GM19463 (cell line): ENCODE data around the gene CDK11B.

Experiments
- ATAC-seq: cut with Tn5 transposase; IDR thresholded peaks from one replicate; pipeline ENCODE4 v1.9.1; 2021; ENCODE audit warnings: mild to moderate bottlenecking, moderate library complexity; ENCODE audit not compliant: unreplicated experiment

CDK11B gene

DNA sequence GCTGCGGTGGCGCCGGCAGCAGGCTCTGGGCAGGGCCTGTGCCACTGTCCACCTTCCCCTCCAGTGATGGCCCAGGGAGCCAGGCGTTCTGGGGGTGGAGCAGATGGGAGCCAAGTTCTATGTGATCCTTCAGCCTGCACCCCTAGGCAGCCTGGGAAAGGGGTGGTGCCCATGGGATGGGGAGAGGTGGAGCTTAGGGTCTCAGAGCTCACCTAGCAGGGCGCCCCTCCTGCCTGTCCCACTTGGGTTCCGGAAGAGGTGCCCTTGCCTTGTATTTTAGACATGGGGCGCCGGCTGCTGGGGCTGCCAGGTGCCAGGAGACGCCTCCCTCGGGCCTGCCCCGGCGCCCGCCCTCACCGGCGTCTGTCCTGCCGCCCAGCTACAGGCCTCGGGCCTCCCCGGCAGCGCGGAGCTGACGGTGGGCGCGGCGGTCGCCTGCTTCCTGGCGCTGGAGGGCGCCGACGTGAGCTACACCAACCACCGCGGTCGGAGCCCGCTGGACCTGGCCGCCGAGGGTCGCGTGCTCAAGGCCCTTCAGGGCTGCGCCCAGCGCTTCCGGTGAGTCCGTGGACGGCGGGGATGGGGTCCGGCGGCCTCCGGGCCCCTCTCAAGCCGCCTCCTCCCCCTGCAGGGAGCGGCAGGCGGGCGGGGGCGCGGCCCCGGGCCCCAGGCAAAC is 29.9 kb downstream of the CDK11B start:
- no peak for ATAC-seq

DNA sequence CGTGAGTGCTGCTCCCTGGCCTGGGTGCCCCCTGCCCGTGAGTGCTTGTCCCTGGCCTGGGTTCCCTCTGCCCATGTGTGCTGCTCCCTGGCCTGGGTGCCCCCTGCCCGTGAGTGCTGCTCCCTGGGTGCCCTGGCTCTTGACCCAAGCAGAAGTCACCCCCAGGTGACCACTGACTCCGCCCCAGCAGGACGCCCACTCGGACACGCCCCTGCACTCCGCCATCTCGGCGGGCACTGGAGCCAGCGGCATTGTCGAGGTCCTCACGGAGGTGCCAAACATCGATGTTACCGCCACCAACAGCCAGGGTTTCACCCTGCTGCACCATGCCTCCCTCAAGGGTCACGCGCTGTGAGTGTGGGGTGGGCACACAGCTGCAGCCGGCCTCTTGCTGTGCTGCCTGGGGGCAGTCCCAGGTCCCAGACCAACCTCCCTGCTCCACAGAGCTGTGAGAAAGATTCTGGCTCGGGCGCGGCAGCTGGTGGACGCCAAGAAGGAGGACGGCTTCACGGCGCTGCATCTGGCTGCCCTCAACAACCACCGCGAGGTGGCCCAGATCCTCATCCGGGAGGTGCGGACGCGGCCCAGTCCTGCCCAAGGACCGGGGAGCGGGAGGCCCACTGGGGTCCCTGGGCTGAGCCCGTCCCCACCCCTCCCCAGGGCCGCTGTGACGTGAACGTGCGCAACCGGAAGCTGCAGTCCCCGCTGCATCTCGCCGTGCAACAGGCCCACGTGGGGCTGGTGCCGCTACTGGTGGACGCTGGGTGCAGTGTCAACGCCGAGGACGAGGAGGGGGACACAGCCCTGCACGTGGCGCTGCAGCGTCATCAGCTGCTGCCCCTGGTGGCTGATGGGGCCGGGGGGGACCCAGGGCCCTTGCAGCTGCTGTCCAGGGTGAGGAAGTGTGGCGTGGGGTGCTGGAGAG is 30.7 kb downstream of the CDK11B start:
- no peak for ATAC-seq

DNA sequence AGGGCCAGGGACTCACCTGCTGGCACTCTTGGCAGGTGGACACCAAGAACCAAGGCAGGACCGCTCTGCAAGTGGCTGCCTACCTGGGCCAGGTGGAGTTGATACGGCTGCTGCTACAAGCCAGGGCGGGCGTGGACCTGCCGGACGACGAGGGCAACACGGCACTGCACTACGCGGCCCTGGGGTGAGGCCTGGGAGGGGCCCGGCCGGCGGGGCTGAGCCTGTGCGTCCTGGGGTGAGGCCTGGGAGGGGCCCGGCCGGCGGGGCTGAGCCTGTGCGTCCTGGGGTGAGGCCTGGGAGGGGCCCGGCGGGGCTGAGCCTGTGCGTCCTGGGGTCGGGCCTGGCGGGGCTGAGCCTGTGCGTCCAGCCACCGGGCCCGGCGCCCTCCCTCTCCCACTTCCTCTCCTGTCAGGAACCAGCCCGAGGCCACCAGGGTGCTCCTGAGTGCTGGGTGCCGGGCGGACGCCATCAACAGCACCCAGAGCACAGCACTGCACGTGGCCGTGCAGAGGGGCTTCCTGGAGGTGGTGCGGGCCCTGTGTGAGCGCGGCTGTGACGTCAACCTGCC is 31.5 kb downstream of the CDK11B start:
- ATAC-seq = no peak

DNA sequence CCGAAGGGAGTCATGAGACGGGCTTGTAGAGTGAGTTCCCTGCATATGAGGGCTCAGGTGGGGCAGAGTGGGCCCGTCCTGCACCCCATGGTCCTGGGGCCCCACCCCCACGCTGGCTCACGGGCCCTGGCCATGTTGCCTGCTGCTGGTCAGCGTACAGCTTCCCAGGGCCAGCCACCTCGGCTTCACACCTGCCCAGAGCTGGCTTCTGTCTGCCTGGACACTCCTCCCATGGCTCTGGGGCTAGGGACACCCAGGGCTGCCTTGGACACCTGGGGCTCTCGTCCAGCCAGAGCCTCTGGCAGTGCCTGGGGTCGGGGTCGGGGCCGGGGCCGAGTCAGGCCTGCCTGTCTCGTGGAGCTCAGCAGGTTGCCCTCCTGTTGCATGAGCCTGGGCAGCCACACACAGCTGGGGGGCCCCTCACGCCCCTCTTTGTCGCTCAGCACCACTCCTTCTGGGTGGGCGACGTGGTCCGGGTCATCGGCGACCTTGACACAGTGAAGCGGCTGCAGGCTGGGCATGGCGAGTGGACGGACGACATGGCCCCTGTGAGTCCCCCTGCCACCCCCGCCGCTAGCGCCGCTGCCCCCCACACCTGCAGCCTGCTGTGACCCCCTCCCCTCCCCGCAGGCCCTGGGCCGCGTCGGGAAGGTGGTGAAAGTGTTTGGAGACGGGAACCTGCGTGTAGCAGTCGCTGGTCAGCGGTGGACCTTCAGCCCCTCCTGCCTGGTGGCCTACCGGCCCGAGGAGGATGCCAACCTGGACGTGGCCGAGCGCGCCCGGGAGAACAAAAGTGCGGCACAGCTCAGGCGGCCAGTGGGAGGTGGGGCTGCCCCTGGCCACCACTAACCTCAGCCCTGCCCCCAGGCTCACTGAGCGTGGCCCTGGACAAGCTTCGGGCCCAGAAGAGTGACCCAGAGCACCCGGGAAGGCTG is 32.3 kb downstream of the CDK11B start:
- ATAC-seq = no peak

DNA sequence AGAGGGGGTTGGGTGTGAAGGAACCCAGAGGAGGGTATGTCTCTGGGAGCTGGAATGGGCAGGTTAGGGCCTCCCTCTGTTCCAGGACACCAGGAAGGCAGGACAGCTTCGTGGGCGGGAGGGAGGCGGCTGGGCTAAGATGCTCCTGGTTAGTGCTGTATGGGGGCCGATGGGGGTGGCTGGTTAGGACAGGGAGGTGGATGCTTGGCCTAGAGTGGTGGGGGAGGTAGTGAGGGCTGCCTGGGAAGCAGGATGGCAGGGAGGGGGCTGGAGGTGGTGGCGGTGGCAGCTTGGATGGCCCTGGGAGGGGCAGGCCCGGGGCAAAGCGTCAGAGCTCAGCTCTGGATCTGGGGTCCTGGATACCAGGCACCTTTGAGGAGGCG is 33.0 kb downstream of the CDK11B start:
- no peak for ATAC-seq

DNA sequence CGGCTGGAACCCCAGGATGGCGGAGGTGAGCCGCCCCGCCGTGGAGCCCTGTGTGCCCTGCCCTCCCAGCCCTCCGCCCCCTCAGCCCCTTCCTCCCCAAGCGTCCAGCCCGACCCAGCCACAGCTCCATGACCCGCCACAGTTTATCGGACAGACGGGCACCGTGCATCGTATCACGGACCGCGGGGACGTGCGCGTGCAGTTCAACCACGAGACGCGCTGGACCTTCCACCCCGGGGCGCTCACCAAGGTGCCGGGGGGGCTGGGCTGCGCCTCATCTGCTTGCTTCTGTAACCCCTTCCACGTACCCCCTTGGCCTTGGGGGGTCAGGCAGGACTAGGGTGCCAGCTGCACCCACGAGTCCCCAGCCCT is 33.4 kb downstream of the CDK11B start:
- ATAC-seq = no peak

DNA sequence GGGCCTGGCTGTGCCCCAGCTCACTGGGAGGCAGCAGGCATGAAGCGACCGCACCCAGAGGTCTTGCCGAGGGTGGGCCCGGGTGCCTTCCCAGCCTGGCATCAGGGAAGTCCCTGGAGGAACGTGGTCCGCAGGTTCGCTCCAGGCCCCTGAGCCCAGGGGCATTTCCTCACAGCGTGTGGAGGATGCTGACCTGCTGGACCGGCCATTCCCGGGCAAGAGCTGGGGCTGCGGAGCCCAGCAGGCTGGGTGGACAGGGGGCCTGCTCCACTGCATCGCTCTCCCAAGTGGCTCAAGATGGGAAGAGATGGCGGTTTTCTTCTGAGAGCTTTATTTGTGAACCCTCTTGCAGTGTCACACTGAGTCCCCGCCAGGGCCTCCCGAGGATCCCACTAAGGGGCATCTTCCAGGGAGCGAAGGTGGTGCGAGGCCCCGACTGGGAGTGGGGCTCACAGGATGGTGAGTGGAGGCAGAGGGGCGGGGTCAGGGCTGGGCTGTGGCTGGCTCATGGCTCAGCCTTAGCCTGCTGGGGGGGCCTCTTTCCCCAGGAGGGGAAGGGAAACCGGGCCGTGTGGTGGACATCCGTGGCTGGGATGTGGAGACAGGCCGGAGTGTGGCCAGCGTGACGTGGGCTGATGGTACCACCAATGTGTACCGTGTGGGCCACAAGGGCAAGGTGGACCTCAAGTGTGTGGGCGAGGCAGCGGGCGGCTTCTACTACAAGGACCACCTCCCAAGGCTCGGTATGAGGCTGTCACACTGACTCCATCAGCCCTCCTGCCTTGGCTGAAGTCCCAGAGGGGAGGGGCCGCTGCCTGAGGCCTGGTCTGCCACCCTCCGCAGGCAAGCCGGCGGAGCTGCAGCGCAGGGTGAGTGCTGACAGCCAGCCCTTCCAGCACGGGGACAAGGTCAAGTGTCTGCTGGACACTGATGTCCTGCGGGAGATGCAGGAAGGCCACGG is 34.1 kb downstream of the CDK11B start:
- ATAC-seq = no peak

DNA sequence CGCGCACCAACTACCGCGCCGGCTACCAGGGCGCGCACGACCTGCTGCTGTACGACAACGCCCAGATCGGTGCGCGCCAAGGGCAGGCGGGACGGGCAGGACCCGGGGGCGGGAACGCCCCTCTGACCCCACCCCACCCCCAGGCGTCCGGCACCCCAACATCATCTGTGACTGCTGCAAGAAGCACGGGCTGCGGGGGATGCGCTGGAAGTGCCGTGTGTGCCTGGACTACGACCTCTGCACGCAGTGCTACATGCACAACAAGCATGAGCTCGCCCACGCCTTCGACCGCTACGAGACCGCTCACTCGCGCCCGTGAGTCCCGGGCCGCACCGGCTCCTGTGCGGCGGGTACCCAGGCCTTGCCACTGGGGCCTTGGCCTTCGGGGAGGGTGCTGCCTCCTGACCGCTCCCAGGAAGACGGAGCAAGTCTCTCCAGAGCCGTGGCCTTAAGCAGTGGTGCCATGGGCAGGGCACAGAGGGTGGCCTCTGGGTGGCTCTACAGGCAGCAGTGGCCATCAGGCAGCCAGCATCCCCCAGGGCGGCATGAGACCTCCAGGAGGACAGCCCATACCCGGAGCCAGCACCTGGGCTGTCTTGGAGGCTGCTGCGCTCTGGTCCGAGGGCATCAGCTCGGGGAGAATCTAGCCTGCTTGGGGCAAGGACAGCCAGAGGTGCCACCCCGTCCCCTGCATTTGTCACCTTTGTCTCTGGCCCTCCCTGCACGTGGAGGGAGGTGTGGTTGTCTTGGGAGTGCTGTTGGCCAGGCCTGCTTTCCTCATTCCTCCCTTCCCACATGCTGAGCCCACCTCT is 35.0 kb downstream of the CDK11B start:
- no peak for ATAC-seq

DNA sequence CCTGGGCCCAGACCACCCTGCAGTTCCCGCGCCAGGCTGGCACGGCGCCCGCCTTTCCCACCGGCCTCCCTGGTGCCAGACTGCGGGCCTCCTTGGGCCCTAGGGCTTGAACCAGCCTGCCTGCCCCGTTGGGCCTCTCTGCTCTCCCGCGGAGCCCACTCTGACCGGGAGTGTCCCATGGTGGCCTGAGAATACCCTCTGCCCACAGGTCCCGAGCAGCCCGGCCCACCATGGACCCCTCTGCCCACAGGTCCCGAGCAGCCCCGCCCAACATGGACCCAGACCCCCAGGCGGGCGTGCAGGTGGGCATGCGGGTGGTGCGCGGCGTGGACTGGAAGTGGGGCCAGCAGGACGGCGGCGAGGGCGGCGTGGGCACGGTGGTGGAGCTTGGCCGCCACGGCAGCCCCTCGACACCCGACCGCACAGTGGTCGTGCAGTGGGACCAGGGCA is 35.6 kb downstream of the CDK11B start:
- ATAC-seq = no peak

DNA sequence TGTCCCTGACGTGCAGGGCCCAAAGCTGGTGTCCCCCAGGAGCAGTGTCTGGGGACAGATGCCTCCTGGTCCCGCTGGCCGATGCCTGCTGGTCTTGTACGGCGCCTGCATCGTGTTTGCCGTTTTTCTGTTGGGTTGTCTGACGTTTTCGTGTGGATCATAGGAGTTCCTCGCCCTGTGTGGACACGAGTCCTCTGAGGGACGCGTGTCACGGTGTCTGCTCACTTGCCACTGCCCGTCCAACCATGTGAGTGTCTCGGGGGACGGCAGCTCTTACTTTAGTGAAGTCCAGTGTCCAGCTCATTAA is 36.1 kb downstream of the CDK11B start:
- no peak for ATAC-seq

DNA sequence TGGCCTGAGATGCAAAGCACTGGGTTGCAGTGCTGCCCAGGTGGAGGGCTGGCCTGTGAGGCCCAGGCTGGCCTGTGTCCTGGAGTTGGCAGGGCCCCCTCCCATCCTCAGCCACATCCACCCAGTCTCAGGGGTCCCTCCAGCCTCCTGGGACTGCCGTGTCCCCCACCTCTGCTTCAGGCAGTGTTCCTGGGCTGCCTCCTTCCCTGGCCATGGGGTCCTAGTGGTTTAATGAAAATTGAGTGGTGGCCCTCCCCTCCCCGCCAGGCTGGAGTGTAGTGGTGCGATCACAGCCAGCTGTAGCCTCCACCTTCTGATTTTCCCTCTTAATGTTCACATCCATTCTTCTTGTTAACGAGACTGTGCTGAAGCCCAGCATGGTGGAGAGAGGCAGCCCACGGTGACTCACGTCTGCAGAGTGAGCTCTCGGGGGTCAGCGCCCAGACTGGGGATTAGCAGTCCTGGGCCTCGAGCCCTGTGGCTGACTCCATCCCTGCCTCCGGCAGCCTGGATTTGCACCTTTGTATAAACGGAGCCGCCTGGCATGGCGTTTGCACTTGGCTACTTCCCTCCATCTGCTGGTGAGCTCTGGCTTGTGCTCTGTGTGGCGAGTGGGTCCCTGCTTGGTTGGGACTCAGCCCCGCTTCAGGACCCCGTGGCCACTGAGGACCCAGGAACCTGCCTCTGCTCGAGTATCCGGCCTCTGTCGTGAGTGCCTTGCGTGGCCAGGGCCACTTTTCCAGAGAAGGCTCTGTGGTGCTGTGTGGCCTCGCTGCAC is 36.6 kb downstream of the CDK11B start:
- ATAC-seq = no peak

DNA sequence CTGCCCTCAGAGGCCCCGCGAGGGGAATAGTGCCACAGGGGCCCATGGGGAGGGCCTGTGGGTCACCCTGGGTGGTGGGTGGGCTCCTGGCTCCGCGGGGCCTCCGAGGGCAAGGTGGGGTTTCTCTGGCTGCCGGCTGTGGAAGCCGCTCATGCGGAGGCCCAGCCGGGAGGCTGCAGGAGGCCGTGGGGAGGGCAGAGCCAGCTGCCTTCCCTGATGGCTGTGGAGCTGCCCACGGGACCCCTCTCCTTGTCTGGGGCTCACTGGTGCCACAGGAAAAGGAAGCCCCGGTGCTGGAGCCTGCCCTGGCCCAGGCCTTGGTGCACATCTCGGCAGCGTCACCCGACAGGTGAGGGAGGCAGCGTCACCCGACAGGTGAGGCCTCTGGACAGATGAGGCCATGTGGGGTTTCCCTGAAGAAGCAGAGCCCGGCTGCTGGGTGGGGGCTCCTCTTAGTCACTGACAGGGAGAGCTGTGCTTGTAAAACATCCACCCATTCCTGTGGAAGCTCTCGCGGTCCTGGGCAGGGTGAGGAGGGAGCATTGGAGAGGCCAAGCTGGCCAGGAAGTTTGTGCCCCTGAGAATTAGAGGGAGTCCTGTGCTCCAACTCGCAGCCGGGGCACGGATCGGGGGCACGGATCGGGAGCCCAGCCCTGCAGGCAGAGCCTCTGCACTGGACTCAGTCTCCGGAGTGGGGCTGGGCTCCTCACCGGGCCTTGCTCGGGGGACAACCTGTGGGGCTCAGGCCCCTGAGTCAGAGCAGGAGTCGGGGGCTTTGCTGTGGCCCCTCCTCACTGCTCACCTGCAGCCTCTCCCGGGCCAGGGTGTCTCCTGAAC is 37.4 kb downstream of the CDK11B start:
- ATAC-seq = no peak

DNA sequence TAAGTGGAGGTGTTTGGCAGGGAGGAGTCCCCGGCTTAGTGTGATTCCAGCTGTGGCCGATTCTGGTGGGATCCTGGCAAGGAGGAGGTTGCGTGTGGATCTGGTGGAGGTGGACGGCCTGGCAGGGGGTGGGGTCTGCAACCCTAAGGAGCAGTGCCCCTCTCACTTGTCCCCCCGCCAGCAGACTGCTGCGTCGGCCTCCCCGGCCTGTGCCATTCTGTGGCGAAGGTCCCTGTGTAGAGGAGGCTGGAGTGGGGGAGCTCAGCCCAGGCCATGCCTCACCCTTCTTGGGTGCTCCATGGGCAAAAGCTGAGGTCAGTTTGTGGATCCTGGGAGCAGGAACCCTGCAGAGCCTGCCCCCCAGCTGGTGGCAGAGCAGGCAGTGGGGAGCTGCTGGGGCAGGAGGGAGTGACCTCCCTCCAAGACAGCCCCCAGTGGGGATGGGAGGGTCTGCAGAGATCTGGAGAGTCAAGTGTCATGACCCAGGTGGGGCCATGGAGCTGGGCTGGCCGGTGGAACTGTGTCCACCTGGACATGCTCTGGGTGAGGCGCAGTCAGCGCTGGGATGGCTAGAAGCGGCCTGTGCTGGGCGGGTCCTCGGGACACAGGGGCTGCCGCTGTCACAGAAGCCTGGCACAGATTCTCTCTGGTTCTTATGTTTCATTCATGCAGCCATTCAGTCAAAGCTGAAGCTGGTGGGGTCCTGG is 38.2 kb downstream of the CDK11B start:
- no peak for ATAC-seq

DNA sequence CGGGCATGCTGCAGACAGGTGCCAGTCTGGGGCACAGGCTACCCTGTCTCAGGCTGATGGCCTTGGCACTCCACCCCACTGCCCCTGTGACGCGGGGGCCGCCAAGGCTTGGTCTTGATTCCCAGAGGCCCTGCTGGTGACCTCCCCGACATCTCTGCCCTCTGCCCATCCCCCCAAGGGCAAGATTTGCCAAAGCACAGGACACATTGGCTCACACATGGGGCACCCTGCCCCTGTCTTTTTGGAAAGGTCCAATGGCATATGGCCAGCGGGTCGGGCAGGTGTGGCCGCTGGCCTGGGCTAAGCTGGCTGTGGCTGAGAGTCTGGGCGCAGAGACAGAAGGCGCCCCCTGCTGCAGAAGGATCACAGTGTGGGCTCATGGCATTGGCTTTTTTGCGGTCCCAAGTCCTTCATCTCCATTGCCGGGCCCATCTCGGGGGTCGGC is 38.9 kb downstream of the CDK11B start:
- ATAC-seq = no peak

DNA sequence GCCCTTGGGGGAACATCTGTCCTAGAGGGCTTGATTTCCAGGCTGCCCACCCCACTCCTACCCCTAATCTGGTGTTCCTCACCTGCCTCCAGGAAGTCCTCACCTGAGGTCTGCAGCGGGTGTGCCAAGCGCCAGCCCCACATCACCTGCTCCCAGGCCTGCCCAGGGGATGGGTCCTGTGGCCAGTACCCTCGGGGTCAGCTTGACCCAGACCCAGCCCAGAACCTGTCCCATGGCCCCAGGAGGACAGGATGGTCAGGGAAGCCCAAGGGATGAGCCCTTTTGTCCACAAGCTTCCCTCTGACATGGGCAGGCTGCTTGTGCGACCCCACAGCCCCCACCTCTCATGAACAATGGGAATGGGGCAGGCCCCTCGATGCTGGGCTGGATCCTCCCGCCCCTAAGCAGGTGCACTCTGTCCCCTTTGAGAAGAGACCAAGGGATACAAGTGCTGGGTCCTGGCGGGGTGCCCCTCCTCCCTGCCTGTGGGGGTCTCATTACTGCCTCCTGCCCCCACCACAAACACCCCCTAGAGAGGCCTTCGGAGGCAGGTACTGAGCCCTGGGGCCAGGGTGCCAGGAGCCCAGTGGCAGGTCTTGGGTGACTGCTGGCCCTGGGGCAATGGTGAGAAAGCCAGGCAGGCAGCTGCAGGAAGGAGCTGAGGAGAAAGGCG is 40.3 kb downstream of the CDK11B start:
- no peak for ATAC-seq

DNA sequence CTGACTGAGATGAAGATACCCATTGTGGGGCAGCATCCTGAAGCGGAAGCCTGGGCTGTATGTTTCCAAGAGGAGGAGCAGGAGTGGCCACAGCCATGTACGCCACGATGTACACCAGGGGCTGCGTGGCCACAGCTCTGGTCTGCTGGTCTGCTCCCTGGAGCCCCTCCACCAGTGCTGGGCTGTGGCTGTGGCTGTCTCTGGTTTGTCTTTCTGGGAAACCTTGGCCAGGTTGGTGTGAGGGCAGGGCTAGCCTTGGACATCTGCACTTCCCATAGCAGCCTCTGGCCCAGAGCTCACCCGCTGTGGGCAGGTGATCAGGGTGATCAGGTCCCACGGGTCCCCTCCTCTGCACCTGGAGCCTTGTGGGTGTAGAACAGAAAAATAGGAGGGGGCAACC is 40.9 kb downstream of the CDK11B start:
- no peak for ATAC-seq
